Measurements from ENCODE around the gene ENTPD2.

ENTPD2 gene

DNA sequence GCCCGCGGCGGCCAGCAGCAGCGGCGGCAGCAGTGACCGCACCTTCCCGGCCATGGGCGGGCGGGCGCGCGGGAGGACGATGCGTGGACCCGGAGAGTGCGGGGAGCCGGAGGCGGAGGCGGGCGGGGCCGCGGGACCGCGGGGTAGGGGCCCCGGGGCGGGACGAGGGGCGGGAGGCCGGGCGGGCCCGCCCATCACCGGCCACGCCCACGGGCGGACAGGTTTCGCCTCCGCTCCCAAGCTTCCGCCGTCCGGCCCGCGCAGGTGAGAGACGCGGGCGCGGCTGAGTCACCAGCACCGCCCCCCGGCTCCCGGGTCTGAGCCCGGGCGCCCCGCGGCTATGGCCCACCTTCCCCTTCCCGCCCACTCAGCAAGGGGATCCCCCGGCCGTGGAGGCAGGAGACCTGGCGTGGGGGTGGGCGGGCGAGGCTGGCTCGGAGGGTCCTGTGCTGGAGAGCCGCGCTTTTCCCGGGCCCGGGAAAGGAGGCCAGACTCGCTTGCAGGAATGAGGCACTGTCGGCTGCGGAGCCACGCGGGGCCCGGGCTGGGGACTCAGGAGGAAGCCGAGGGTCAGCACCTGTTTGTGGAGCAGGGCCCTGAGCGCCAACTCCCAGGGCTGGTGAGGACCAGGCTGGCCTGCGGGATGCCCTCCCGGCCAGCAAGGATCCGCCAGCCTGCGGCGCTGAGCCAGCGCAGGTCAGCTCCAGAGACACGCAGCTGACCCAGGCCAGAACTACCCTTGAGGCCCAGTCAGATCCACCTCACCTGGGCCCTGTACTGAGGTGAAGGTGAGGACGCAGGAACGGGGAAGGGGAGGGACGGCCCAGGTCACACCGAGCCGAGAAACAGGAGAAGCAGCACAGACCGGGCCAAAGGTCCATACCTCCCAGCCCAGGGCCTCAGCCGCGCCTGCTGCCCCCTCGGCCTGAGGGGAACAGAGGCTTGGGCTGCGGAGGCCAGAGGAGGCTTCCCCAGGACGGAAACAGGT, at the start of gene ENTPD2:
Gene ENTPD2, minus strand, starts transcription at position 118 of the 988 bp plus-strand sequence. Its CDS starts 64 bp downstream, at position 54.
- no peak for FAIRE-seq

DNA sequence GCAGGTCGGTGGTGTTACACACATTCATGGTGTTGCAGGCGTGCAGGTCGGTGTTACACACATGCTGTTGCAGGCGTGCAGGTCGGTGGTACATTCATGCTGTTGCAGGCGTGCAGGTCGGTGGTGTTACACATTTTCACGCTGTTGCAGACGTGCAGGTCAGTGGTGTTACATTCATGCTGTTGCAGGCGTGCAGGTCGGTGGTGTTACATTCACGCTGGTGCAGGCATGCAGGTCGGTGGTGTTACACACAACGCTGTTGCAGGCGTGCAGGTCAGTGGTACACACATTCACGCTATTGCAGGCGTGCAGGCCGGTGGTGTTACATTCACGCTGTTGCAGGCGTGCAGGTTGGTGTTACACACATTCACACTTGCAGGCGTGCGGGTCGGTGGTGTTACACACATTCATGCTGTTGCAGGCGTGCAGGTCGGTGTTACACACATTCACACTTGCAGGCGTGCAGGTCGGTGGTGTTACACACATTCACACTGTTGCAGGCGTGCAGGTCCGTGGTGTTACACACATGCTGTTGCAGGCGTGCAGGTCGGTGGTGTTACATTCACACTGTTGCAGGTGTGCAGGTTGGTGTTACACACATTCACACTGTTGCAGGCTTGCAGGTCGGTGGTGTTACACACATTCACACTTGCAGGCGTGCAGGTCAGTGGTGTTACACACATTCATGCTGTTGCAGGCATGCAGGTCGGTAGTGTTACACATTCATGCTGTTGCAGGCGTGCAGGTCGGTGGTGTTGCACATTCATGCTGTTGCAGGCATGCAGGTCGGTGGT, 49.5 kb upstream of the ENTPD2 start:
- FAIRE-seq: no peak

DNA sequence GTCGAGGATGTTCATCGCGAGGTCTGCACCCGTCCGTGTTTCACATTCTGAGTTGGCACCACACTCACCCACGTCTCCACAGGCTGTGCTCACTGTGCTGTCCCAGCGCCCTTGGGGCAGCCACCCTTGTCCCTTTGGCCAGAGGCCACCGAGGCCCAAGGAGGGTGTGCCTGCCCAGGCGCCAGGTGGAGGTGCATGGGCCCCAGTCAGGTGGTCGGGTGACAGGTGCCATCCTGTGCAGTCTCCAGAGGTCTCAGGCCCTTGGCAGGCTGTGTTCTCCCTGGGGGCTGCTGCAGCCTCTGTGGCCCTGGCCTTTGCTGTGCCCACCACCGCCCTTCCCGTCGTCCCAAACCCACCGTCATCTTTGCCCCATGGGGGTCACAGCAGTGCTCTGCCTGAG, 45.4 kb upstream of the ENTPD2 start:
- FAIRE-seq: no peak

DNA sequence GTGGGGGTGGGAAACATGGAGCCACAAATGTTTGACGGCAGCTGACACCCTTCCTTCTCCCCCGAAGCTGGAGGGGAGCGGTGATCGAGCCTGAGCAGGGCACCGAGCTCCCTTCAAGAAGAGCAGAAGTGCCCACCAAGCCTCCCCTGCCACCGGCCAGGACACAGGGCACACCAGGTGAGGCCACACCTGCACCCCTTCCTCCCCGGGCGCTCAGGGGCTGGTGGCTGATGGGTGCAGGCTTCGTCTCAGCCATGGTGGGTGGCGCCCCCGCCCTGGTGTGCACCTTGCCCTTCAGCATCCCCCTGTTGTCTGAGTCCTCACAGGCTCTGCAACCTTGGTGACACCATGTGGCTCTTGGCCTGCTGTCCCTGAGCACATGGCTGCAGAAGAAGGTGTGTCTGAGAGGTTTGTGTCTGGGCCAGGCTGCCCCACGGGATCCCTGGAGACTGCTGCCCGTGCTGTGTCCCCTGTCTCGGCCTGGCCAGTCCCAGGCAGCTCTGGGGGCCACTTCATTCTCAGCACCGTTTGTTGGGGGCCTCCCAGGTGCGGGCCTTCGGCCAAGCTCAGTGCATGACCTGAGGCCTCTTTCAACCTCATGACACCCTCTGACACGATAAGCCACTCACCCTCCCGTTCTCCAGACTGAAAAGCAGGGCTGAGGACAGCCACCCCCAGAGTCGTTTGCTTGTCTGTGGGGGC, 44.1 kb upstream of the ENTPD2 start:
- FAIRE-seq: no peak

DNA sequence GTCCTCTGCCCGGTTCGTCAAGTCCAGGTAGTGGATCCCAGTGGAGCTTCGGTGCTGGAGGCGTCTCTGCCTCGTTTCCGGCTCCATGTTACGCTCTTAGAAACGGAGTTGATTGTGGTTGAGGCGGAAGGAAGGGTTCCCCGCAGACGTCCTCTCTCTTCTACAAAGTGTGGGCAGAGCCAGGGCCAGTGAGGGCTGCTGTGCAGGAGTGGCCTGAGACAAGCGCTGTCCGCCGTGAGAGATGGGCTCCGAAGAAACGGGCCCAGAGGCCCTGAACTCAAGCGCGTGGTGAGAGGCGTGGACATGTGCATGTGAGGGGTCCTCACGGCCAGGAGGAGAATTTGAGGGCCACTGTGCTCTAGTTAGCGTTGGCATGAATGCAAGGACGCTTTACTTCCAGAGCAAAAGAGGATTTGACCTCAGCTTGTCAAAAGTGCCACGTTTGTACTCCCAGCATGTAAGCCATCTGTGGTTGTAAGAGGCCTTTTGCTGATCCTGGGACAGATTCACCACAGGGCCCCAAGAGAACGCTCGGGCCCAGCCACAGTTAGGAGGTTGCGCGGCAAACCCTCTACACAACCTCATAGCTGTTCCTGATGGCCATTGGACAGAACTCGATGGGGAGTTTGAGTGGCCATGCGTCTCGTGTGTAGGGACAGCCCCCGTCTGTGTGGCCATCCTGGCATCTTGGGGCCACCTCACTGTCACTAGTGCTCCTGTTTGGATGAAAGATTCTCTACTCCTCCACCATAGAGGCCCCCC, 43.1 kb upstream of the ENTPD2 start:
- no peak for FAIRE-seq

DNA sequence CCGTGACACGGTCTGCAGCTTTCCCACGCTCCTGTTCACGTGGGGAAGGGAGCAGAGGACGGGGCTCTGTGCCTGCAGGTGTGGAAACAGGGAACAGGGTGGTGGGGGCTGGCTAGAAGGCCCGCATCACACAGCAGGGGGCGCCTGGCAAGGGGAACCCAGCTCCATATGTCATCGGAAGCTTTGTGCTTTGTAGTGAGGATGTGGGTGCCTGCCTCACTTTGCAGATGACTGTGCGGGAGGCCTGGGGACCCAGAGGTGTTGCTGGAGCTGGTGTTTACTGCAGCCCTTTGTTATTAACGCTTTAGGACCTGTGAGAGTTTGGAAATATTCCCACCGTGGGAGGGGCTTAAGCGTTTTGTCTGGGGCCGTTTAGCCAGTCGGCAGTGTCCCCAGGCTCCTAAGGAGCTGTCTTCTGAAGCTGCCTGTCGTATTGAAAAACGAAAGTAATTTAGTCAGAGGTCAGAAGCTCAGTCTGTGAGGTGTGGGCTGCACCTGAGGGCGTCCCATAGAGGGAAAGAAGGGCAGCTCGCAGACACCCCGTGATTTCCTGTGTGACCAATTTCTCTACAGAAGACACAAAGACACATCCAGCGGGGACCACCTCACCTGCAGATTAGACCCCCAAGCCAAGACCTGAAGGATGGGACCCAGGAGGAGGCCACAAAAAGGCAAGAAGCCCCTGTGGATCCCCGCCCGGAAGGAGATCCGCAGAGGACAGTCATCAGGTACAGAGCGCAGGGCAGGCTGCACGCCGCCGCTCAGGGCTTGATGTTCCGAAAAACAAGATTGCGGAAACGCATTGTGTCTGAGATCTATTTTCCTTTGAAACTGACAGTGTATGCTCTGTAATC, 42.0 kb upstream of the ENTPD2 start:
- no peak for FAIRE-seq

DNA sequence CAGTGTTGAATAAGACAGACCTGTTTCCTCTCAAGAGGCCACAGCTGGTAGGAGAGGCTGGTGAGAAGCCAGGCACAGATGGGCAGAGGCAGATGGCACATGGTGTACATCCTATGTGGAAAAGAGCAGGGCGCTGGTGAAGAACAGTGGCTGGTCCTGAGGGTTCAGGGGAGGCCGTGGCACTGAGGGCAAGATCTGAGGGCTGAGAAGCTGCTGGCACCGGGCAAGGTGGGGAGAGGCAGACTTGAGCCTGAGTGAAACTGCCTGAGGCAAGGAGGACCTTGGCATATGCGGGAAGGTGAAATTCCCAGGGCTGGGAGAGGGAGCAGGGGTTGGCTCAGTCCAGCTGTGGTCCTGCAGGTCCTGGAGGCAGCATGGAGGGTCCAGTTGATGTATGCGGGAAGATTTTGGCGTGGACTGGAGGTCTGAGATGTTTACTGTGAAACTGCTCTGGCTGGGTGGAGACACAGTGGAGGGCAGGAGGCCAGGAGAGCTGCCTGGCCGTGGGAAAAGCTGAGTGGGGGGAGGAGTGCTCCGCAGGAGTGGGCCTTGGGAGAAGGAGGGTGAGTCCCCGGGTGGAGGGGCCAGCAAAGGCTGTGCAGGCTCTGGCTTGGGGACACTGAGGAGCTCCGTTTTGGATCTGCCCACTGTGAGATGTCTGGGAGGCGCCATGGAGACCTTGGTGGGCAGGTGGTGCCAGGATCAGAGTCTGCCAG, 35.5 kb upstream of the ENTPD2 start:
- FAIRE-seq: no peak

DNA sequence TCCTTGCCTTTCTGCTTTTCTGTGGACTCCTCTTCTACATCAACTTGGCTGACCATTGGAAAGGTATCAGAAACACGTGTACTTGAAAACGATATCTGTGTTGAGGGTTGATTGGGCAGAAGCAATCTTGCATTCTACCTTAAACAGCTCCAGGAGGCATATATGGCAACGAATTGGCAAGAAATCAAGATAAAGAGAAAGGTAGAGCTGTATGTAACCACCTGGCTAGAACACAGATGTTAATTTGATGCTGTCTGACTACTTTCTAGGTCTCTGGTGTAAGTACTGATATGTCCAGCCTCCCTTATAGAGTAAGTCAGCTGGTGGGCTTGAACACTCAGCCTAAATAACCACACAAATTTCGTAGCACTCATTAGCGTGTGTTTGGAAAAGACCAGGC, 34.3 kb upstream of the ENTPD2 start:
- FAIRE-seq: no peak

DNA sequence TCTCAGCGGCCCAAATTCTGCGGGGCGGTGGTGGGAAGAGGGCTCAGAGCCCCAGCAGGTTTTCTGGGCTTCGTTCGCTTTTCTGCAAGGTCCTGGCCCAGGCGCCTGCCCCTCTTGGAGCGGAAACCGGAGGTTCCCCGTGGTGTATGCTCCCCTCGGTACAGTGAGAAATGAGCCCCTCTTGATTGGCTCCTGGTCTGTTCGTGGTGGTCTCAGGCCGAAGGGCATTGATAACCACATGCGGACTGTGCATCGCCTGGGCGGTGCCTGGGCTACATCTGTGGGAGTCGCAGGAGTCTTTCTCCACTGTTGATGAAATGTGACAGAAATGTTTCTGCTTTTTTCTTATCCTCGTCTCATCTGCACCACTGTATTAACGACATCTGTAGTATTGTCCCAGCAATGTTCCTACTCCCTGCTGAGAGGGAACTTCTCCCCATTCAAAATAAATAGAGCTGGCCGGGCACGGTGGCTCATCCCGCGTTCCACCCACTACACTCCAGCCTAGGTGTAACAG, 33.6 kb upstream of the ENTPD2 start:
- no peak for FAIRE-seq

DNA sequence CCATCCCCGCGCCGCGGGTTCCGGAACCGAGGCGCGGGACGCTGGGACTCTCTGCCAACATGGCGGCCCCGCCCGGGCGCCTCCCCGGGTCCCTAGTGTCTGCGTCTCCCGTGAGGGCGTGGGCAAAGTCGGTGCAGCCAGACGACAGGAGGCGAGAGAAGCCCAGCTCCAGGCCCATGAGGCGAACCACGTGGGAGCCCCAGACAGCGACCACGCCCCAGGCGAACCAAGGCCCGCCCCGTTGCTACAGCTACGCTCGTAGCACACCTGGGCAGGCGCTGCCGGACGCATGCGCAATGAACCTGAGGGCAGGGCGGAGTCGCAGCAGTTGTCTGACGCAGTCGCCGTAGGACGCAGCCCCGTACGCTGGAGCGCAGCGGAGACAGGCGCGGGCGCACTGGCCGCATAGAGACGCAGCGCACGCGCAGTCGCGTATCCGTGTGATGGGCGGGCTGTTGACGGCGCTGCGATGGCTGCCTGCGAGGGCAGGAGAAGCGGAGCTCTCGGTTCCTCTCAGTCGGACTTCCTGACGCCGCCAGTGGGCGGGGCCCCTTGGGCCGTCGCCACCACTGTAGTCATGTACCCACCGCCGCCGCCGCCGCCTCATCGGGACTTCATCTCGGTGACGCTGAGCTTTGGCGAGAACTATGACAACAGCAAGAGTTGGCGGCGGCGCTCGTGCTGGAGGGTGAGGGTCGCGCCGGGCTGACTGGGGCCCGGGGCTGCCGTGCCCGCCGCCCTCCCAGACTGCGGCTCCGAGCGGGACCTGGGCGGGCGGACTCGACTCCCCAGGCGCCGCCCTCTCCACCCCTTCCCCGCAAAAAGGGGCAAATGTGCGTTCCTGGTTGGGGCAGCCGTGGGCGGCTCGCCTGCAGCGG, 32.9 kb upstream of the ENTPD2 start, which contains the start of gene MAN1B1:
Gene MAN1B1, plus strand, starts transcription at position 455 of the 878 bp plus-strand sequence. Its CDS starts 15 bp downstream, at position 470.
- peak; percentile 96 for FAIRE-seq

DNA sequence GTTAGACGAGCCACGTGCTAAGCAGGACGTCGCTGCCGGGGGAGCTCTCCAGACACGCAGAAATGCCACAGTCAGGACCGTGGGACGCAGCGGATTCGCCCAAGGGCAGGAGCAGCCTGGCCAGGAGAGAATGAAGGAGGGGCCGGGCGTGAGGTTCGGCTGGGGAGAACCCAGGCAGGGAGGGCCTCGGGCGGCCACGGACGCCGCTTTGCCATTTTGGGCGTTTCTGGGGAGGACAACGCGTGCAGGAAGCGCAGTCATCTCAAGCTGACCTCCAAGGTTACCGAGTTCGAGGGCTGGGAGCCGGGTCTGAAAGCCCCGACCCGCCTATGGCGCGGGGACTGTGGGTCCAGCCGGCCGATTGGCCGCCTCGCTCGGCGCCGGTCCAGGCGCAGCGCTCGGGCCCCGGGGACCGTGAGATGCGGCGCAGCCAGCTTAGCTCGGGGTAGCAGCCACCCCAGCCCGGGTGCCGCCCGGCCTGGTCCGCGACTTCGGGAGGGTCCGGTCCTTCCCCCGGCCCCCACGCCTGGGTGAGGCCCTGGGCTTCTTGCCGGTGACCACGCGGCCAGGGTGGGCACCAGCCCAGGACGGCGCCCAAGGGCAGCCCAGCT, 32.2 kb upstream of the ENTPD2 start:
- no peak for FAIRE-seq

DNA sequence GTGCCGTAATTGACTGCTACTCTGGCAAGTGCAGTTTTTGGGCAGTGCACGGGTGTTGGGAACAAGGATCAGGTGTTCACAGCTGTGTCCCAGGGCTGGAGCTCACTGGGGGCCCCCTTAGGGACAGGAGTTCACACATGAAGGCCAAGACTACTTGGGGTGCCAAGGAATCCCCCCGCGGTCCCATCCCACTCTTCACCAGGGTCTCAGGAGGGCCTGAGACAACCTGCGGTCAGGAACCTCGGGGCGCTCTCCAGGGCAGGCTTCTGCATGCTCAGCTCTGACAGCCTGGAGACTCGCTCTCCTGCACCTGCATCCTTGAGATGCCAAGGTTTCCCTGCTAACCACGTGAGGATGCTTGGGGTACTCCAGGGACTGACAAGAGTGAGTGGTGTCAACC, 30.7 kb upstream of the ENTPD2 start:
- no peak for FAIRE-seq

DNA sequence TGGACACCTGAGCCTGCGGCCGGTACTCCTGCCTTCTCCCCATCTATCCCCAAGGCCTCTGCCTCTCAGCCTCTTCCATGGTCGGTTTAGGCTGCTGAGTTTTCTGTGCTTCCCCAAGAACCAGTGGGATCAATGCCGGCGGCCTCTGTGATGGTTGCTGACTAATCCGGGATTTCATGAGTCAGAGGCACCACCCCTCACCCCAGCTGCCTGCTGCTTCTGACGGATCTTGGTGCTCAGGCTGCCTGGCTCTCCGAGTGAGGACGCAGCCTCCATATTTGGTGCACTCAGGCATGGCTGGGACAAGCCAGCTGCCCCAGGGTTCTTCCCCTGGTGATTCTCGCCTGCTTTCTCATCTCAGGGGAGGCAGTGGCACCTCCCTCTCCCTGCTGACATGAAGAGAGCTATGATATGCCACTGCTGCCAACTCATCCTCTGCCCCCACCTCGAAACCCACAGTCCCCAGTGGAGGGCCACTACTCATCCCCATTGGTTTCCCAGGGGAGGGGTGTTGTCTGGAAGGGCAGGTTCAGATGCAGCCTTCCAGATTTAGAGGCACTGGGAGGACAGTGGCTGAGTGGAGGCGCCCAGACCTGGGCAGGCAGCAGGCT, 29.6 kb upstream of the ENTPD2 start:
- peak; percentile 93 for FAIRE-seq

DNA sequence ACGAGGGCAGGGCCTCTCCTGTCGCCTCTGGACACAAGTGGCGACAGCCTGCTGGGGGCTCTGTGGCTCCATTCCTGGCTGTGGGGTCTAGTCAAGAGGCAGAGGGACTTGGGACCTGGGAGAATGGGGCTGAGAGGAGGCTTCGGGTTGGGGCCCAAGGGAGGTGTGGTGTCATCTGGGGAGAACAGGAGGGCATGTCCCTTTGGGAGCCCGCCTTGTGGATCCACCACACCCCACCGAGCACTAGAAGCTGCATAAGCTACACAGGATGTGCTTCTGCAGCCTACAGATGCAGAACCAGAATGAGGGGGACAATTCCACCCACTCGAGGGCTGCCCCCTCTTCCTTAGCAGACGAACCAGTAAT, 29.0 kb upstream of the ENTPD2 start:
- no peak for FAIRE-seq

DNA sequence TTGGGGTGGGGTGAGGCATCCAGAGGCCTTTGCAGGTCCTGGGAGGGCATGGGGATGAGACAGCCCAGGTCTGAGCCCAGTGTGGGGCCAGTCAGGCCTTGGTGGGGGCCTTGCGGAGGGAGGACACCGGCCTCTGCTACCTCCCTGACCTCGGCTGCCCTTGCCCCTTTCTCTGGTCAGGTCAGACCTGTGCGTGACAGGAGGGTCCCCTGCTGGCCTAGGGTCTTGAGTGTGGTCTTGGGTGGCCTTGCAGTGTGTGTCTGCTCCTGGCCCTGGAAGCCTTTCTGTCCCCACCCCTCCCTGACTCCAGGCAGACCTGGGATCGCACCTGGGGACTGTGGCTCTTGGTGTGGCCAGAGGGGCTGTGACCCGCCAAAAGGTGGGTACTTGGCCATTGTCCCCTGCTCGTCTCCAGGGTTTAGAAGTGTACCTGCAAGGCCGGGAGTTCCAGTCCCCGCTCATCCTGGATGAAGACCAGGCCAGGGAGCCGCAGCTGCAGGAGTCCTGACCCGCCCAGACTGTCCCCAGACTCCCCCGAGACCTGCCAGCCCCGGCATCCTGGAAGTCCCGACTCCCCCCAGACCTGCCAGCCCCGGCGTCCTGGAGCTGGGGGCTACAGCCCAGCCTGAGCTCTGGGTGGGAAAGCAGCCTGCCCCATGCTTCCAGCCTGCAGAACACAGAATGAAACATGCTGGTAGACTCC, 28.5 kb upstream of the ENTPD2 start:
- FAIRE-seq: no peak

DNA sequence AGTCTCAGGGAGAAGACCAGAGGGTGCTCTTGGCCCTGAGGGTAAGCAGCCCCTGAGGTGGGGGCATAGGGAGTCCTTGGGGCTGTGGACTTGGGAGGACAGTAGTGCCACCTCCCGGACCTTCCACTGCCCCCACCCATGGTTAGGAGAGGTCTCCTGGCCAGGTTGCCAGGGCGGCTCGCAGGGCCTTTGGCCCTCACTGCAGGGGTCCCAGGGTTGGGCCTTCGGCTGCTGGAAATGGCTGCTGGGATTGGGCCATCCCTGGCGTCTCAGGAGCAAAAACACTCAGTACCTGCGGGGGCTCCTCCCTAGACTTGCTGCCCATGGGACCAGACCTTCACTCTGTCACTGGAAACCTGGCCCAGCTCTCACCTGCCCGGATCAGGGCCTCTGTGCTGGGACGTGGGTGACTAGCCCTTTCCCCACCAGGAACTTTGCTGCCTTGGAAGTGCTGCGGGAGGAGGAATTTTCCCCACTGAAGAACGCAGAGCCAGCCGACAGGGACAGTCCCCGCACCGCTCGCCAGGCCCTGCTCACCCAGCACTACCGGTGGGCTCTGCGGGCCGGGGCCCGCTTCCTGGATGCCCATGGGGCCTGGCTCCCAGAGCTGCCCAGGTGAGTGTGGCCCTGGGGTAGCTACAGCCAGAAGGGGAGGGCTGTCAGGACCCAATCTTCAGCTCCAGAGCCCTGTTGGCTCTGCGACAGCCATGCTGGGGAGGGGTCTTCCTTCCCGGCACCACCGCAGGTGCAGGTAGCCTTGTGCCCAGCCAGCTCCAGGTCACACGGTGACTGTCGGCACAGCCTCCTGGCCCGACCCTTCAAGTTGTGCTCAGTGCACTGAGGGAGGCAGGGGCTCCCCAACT, 26.6 kb upstream of the ENTPD2 start:
- no peak for FAIRE-seq

DNA sequence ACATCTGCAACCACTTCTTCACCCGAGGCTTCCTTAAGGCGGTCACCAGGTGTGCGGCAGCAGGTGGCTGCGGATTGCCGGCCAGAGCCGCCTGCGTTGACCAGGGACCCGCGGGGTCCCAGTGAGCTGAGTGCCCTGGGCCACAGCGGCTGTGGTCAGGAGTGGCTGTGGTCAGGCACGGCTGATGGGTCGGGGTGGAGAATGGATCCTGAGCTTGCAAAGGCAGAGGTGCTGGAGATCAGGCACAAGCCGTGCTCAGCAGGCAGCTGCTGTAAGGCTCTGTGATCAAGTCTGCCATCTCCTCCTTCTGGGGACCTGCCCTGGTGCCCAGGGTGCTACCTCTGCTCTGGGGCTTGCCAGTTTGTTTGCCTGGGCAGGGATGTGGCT, 25.5 kb upstream of the ENTPD2 start:
- no peak for FAIRE-seq

Data from G401.6 (cell line).